Mucosa of rectum (tissue), 2 donors: ENCODE measurements around the gene ABHD3.
"Not testable (repeated sequence)": the region's sequence is repeated elsewhere in the genome, so short reads cannot be mapped to it uniquely, and the experiment has no call there.

Experiments used
- H3K27ac ChIP-seq, 2 donors: one replicate each; pipeline ENCODE4 v1.7.0; 2013; ENCODE audit warnings: inconsistent platforms in 2 of 2, low read depth in 2 of 2, low read length in 2 of 2
- H3K27me3 ChIP-seq, 2 donors: one replicate each; pipeline ENCODE4 v1.7.0; 2013; ENCODE audit warnings: low read length in 2 of 2; ENCODE audit not compliant: control insufficient read depth in 2 of 2, insufficient read depth in 2 of 2
- H3K36me3 ChIP-seq, 2 donors: one replicate each; pipeline ENCODE4 v1.7.0; 2013; ENCODE audit warnings: low read length in 2 of 2; ENCODE audit not compliant: control insufficient read depth in 2 of 2, insufficient read depth in 2 of 2
- H3K4me1 ChIP-seq, 2 donors: one replicate each; pipeline ENCODE4 v1.7.0; 2013; ENCODE audit warnings: low read length in 2 of 2, mild to moderate bottlenecking in 1 of 2; ENCODE audit not compliant: control insufficient read depth in 2 of 2, insufficient read depth in 2 of 2
- H3K4me3 ChIP-seq, 2 donors: one replicate each; pipeline ENCODE4 v1.7.0; 2013; ENCODE audit warnings: low read length in 2 of 2
- H3K9ac ChIP-seq, 2 donors: one replicate each; pipeline ENCODE4 v1.7.0; 2013; ENCODE audit warnings: low read length in 2 of 2, low read depth in 1 of 2, mild to moderate bottlenecking in 1 of 2
- H3K9me3 ChIP-seq, 2 donors: one replicate each; pipeline ENCODE4 v1.7.0; 2013; ENCODE audit warnings: low read length in 2 of 2; ENCODE audit not compliant: control insufficient read depth in 2 of 2
- donor health status: healthy.
- donor health status: Normal muscosa, but diverticular disease.

ABHD3 gene

DNA sequence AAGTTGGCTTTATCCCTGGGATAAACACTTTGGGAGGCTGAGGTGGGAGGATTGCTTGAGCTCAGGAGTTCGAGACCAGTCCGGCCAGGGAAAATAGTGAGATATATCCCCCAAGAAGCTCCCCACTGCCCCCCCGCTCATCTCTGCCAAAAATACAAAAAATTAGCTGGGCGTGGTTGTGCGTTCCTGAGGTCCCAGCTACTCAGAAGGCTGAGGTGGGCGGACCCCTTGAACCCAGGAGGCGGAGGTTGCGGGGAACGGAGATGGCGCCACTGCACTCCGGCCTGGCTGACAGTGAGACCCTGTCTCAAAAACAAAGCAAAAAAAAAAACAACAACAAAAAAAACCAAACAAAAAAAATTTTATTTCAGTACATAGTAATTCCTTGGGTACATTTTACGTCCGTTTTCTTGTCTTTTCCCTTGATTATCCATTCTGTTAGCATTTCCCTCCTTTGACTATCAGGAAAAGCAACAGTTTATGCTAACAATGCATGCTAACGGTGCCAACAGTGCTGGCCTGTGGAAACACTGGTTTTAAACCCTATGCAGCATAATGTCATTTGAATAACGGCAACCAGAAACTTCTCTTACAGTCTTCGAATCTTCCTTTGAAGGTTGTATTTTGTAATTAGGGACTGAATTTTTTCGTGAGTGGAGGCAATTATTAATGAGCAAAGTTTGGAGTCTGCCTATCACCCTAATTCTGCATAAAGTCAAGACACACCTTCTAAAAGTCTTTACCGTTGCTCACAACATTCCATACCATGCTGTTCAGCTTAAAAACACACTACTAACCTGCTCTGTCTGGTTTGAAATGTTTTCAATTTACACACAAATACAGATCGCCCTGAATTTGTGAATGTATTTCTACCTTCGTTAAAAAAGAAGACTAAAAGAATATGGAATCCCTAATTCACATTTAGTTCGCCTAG is 35.3 kb upstream of the ABHD3 start:
- peak overlapping the region in 1 of 2 donors; percentile 96 for H3K9ac ChIP-seq
- H3K27me3 ChIP-seq, result no peaks in the 10 kb centered on the region
- no peaks in the 10 kb centered on the region for H3K36me3 ChIP-seq
- H3K9me3 ChIP-seq, result no peaks in the 10 kb centered on the region
- H3K27ac ChIP-seq, result peak overlapping the region; percentile 3 to 46
- peaks cover 8 to 12% of the 10 kb centered on the region in 2 donors for H3K4me1 ChIP-seq
- H3K4me3 ChIP-seq, result peak overlapping the region; percentile 67 to 91

GRCh38 chr18:21736926-21737325 is 32.4 kb upstream of the ABHD3 start:
- H3K27me3 ChIP-seq, H3K36me3 ChIP-seq, H3K9ac ChIP-seq, H3K9me3 ChIP-seq, H3K4me3 ChIP-seq, H3K27ac ChIP-seq: not testable (repeated sequence)
- peaks cover 6 to 10% of the 10 kb centered on the region in 2 donors for H3K4me1 ChIP-seq

DNA sequence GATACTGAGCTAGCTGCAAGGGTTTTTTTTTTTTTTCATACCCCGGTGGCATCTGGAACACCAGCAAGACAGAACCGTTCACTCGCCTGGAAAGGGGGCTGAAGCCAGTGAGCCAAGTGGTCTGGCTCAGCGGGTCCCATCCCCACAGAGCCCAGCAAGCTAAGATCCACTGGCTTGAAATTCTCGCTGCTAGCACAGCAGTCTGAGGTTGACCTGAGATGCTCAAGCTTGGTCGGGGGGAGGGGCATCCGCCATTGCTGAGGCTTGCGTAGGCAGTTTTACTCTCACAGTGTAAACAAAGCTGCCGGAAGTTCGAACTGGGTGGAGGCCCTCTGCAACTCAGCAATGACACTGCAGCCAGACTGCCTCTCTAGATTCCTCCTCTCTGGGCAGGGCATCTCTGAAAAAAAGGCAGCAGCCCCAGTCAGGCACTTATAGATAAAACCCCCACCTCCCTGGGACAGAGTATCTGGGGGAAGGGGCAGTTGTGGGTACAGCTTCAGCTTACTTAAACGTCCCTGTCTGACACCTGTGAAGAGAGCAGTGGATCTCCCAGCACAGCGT is 31.0 kb upstream of the ABHD3 start:
- Histone ChIP-seq H3K27ac (peak overlapping the region; percentile 43 to 50), H3K9ac (peak overlapping the region in 1 of 2 donors; percentile 14), H3K4me3 (peak overlapping the region in 1 of 2 donors; percentile 31), H3K36me3 (no peaks in the 10 kb centered on the region), H3K4me1 (peaks cover 6% of the 10 kb centered on the region in 2 donors), H3K9me3 (no peaks in the 10 kb centered on the region), H3K27me3 (no peaks in the 10 kb centered on the region)

GRCh38 chr18:21733011-21733410 is 28.4 kb upstream of the ABHD3 start:
- H3K27ac ChIP-seq, result no peak overlapping the region
- H3K9ac ChIP-seq, result no peak overlapping the region
- H3K27me3 ChIP-seq, result no peaks in the 10 kb centered on the region
- H3K9me3 ChIP-seq, result no peaks in the 10 kb centered on the region
- H3K36me3 ChIP-seq, result no peaks in the 10 kb centered on the region
- H3K4me1 ChIP-seq, result peaks cover 0 to 6% of the 10 kb centered on the region in 2 donors
- no peak overlapping the region for H3K4me3 ChIP-seq

- no peak overlapping the region for H3K4me3 ChIP-seq
These were observed 23.1 kb upstream of the ABHD3 start for GRCh38 chr18:21727702-21728101.

GRCh38 chr18:21725201-21725600 is 20.6 kb upstream of the ABHD3 start:
- H3K4me3 ChIP-seq, result no peak overlapping the region
- no peaks in the 10 kb centered on the region for H3K36me3 ChIP-seq
- no peaks in the 10 kb centered on the region for H3K9me3 ChIP-seq
- no peak overlapping the region for H3K27ac ChIP-seq
- H3K9ac ChIP-seq, result no peak overlapping the region
- H3K27me3 ChIP-seq, result no peaks in the 10 kb centered on the region
- no peaks in the 10 kb centered on the region for H3K4me1 ChIP-seq

More at GRCh38 chr18:21727702-21728101, 23.1 kb upstream of the ABHD3 start:
- Histone ChIP-seq H3K9ac (no peak overlapping the region), H3K9me3 (no peaks in the 10 kb centered on the region), H3K4me1 (no peaks in the 10 kb centered on the region), H3K36me3 (no peaks in the 10 kb centered on the region), H3K27ac (no peak overlapping the region), H3K27me3 (no peaks in the 10 kb centered on the region)

GRCh38 chr18:21722687-21723086 is 18.1 kb upstream of the ABHD3 start:
- no peak overlapping the region for H3K9ac ChIP-seq
- no peaks in the 10 kb centered on the region for H3K36me3 ChIP-seq
- no peak overlapping the region for H3K4me3 ChIP-seq
- H3K4me1 ChIP-seq, result no peaks in the 10 kb centered on the region
- H3K9me3 ChIP-seq, result no peaks in the 10 kb centered on the region
- H3K27ac ChIP-seq, result no peak overlapping the region
- H3K27me3 ChIP-seq, result no peaks in the 10 kb centered on the region

DNA sequence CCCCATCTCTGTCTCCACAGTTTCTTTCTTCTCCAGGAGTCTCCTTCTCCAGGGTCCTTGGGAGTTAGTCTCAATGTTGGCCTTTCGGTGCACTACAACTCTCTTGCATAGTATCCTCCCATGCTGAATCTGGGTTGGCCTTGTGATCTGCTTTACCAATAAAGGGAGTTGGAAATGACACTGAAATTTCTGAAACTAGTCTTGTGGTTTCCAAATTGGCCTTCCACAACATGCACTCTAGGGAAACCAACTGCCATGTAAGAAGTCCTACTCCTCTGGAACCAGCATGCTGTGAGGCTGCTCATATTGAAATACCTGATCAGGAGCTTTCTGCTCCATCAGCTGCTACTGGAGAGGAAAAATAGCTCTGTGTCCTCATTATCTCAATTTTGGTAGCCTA is 9.9 kb upstream of the ABHD3 start:
- Histone ChIP-seq H3K27me3 (no peaks in the 10 kb centered on the region), H3K36me3 (no peaks in the 10 kb centered on the region), H3K27ac (no peak overlapping the region), H3K9me3 (no peaks in the 10 kb centered on the region), H3K4me1 (no peaks in the 10 kb centered on the region), H3K4me3 (no peak overlapping the region), H3K9ac (no peak overlapping the region)

- not testable (repeated sequence) for H3K27ac ChIP-seq, H3K9ac ChIP-seq, H3K36me3 ChIP-seq, H3K4me3 ChIP-seq, H3K4me1 ChIP-seq, H3K9me3 ChIP-seq, H3K27me3 ChIP-seq
These were observed 2.6 kb upstream of the ABHD3 start for GRCh38 chr18:21707130-21707529.

DNA sequence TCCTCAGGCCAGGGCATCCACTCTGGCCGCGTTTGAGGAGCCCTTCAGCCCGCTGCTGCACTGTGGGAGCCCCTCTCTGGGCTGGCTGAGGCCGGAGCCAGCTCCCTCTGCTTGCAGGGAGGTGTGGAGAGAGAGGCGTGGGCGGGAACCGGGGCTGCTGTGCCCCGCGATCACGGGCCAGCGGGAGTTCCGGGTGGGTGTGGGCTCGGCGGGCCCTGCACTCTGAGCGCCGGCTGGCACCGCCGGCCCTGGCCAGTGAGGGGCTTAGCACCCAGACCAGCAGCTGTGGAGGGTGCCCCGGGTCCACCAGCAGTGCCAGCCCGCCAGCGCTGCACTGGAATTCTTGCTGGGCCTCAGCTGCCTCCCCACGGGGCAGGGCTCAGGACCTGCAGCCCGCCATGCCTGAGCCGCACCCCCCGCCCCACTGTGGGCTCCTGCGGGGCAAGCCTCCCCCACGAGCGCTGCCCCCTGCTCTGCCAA is 1.9 kb upstream of the ABHD3 start:
- H3K36me3 ChIP-seq, result peaks cover 6 to 7% of the 10 kb centered on the region in 2 donors

More for the DNA sequence above, 1.9 kb upstream of the ABHD3 start:
- H3K4me1 ChIP-seq, result peaks cover 5 to 9% of the 10 kb centered on the region in 2 donors
- no peaks in the 10 kb centered on the region for H3K9me3 ChIP-seq
- no peak overlapping the region for H3K4me3 ChIP-seq
- H3K27me3 ChIP-seq, result no peaks in the 10 kb centered on the region
- no peak overlapping the region for H3K9ac ChIP-seq
- no peak overlapping the region for H3K27ac ChIP-seq
